ENCODE results near the gene SPATS2. TPM values are rescaled to one million over a fixed set of nuclear protein-coding genes. Genes with fewer than 3 reads are reported as not detected.

Gene SPATS2
- total RNA-seq, 2 experiments from 2014 or later: 11.3 to 18.1 TPM

DNA sequence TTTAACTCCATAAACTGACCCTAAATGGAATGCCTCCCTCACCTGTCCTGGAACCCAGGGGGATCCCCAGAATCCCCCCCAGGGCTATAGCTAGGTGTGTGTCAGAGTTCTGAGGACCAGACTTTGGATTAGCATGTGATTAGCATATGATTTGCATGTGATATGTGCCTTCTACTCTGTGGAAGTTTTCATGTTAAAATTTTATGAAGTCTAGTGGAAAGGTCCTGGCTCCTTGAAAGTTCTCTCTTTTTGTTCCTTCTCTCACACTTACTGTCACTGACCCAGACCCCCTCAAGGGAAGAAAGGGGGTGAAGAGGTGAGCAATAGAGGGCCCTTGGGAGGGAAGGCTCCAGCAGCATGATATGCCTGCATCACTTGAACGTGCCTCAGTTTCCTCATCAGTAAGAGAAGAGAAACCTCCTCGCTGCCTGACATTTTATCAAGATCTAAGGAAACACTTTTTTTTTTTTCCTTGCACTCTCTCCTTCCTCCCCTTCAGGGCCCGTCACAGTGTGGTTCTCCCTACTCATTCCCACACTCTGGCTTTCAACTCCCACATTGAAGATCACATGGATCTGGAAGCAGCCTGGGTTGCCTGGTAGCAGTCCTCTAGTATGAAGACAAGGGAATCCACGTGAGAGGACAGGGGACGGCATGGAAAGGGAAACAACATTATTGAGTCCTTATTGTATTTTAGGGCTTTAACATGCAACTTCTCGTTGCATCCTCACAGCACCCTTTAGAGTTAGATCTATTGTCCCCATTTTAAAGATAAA lies 27.0 kb upstream of the SPATS2 start:
- Mint-ChIP-seq H3K27ac (no peak overlapping the region), H3K27me3 (peaks cover 81% of the 10 kb centered on the region), H3K4me1 (peaks cover 23% of the 10 kb centered on the region), H3K4me3 (no peak overlapping the region), H3K9me3 (ENCODE audit: low read depth) (no peaks in the 10 kb centered on the region), H3K36me3 (no peaks in the 10 kb centered on the region)
- ATAC-seq (no peak), DNase-seq (no peak)
- CTCF ChIA-PET: interaction anchor here (0.9 to 11.8 kb wide), 6 partner anchors 7 to 51 kb away, joined by 4 to 202 read pairs (median 62); partner anchors contain the start of genes PRPH, SPATS2 and TROAP

- DNase-seq: no peak
- Mint-ChIP-seq H3K27me3 (peaks cover 83% of the 10 kb centered on the region), H3K36me3 (no peaks in the 10 kb centered on the region), H3K4me3 (no peak overlapping the region), H3K9me3 (ENCODE audit: low read depth) (no peaks in the 10 kb centered on the region), H3K4me1 (peaks cover 27% of the 10 kb centered on the region), H3K27ac (no peak overlapping the region)
- ATAC-seq: no peak
- CTCF ChIA-PET: interaction anchor here (0.5 to 4.0 kb wide), 23 partner anchors 9 to 526 kb away, joined by 3 to 87 read pairs (median 5); partner anchors contain the start of genes PRPH, SPATS2, TROAP and TUBA1C
These were observed 26.1 kb upstream of the SPATS2 start for GRCh38 chr12:49340971-49341776.

DNA sequence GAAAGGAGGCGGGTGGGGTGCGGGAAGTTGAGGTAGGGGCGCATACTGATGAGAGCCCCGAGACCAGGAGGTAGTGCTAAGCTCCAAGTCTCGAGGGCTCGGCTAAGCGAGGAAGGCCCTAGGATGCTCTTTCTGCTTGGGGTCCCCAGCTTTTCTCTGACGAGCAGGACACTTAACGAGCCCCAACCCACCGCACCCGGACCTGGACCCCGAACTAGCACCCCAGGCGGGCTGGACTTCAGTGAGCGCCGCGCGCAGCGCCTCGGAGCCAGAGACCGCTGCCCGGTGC lies 25.5 kb upstream of the SPATS2 start:
- Mint-ChIP-seq H3K9me3 (ENCODE audit: low read depth) (no peaks in the 10 kb centered on the region), H3K27ac (no peak overlapping the region), H3K4me1 (peaks cover 32% of the 10 kb centered on the region), H3K4me3 (no peak overlapping the region), H3K36me3 (no peaks in the 10 kb centered on the region), H3K27me3 (peaks cover 85% of the 10 kb centered on the region)
- CTCF ChIA-PET: interaction anchor here (0.5 to 4.0 kb wide), 33 partner anchors 10 to 527 kb away, joined by 3 to 87 read pairs (median 4); partner anchors contain the start of genes PRPH, SPATS2, TROAP and TUBA1C
- DNase-seq (no peak), ATAC-seq (no peak)

DNA sequence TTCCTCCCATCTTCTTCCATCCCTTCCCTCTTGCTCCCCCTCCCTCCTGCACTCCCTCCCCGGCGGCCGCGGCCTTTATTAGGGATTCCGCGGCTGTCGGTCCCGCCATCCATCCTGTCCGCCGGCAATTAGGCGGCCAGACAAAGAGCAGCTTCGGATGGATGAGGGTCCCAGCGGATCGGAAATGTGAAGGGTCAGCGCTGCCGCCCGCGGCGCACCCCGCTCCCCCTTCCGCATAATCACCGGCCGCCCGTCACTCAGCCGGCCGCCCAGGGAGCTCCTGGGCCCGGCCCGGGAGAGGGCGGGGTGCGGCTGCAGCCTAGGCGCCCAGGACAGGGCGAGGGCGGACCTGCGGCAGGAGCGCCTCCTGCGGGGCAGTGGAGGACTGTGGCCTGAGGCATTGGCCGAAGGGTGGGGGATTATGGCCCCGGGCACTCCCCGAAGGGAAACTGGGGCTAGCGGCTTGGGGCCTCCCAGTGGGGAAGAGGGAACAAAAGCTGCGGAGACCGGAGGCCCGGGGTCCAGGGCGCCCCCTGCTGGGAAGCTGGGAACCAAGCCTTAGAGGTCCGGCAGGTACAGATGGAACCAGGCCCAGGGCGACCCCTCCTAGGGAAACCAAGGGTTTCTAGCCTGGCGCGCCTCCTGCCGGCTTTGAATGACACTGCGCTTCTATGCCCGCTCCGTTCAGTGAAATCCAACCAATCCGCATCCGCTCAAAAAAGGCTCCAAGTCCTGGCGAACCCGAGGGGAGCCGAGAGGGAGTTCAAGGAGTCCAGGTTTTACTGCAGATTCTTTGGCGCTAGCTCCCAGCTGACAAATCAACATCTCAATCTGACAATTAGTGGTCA lies 25.0 kb upstream of the SPATS2 start:
- Mint-ChIP-seq H3K27me3 (peaks cover 86% of the 10 kb centered on the region), H3K36me3 (no peaks in the 10 kb centered on the region), H3K9me3 (ENCODE audit: low read depth) (no peaks in the 10 kb centered on the region), H3K27ac (no peak overlapping the region), H3K4me3 (no peak overlapping the region), H3K4me1 (peaks cover 34% of the 10 kb centered on the region)
- CTCF ChIA-PET: interaction anchor here (0.6 to 4.0 kb wide), 40 partner anchors 10 to 1922 kb away, joined by 3 to 87 read pairs (median 4); partner anchors contain the start of genes PRPH, SPATS2, TROAP and TUBA1C
- DNase-seq: peak; percentile 85
- peak; percentile 80 for ATAC-seq

- Mint-ChIP-seq H3K27ac (no peak overlapping the region), H3K27me3 (peaks cover 85% of the 10 kb centered on the region), H3K9me3 (ENCODE audit: low read depth) (no peaks in the 10 kb centered on the region), H3K4me1 (peaks cover 31% of the 10 kb centered on the region), H3K36me3 (no peaks in the 10 kb centered on the region), H3K4me3 (no peak overlapping the region)
- CTCF ChIA-PET: interaction anchor here (0.6 to 4.0 kb wide), 35 partner anchors 9 to 438 kb away, joined by 3 to 87 read pairs (median 5); partner anchors contain the start of genes PRPH, SPATS2, TROAP and TUBA1C
- ATAC-seq (no peak), DNase-seq (no peak)
These were observed 24.1 kb upstream of the SPATS2 start for GRCh38 chr12:49342914-49343731.

DNA sequence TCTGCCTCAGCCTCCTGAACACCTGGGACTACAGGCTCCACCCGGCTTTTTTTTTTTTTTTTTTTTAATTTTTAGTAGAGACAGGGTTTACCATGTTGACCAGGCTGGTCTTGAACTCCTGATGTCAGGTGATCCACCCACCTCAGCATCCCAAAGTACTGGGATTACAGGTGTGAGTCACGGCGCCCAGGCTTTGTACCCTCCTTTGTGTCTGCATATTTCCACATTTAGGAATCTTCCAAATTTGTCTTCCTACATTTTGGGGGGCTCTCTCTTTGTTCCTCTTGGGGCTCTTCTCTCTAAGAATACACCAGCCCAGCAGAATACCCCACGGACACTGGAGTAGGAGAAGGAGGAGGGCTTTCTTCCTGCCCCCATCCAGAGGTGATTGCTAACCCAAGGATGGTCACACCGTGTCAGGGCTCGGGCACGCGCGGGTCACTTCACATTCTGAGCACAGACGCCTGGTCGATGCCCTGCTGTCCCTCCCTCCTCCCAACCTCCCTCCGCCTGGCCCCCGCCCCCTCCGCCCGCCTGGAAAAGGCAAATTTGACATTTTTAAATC lies 22.7 kb upstream of the SPATS2 start:
- Mint-ChIP-seq H3K36me3 (no peaks in the 10 kb centered on the region), H3K27ac (no peak overlapping the region), H3K4me1 (peaks cover 31% of the 10 kb centered on the region), H3K27me3 (peaks cover 87% of the 10 kb centered on the region), H3K4me3 (no peak overlapping the region), H3K9me3 (ENCODE audit: low read depth) (no peaks in the 10 kb centered on the region)
- DNase-seq (no peak), ATAC-seq (no peak)
- CTCF ChIA-PET: interaction anchor here (0.7 to 4.0 kb wide), 5 partner anchors 15 to 177 kb away, joined by 3 to 87 read pairs (median 31); partner anchors contain the start of gene PRPH

- peaks cover 82% of the 10 kb centered on the region for H3K27me3 Mint-ChIP-seq
- DNase-seq (no peak), ATAC-seq (no peak)
- peaks cover 31% of the 10 kb centered on the region for H3K4me1 Mint-ChIP-seq
- no peaks in the 10 kb centered on the region for H3K36me3 Mint-ChIP-seq
- H3K4me3 Mint-ChIP-seq: no peak overlapping the region
- H3K27ac Mint-ChIP-seq: no peak overlapping the region
- H3K9me3 Mint-ChIP-seq (ENCODE audit: low read depth): no peaks in the 10 kb centered on the region
- CTCF ChIA-PET: interaction anchor here (1.1 to 5.2 kb wide), 10 partner anchors 8 to 72 kb away, joined by 3 to 92 read pairs (median 36); partner anchors contain the start of genes C1QL4, PRPH, SPATS2 and TROAP
These were observed 22.0 kb upstream of the SPATS2 start for GRCh38 chr12:49345051-49345824.

DNA sequence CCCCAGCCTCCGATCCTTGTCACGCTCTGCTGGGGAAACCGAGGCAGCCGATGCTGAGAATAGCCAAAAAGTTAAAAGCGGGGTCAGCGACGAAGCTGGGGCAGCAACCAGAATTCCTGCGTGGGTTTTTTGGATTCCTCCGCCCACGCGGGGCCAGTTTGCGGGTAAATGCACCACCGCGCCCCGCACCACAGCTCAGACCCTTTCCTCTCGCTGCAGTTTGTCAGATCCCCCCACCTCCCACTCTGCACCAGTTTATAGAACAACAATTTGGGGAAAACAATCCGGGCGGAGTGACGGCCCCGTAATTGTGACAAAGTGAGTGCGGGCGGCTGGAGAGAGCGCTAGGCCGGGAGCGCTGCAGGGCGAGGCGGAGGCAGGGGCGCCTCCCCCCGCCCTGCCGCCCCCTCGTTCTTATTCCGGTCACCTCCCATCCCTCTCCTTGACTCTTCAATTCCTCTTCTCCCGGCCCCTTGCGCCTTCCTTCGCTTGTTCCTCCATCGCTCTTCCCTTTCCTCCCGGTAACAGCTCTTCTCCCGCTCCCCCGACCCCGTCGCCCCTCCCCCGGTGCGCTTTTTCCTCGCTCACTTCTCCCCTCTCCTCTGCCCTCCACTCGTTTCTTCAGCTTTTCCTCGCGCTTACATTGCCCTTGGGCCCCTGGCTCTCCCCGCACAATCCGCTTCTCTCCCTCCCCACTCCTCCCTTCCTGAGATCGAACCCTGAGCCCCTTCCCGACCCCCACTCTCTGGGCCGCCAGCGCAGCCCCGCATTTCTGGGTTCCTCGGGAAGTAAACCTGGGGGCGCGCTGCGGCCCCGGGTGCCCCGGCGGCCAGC lies 21.2 kb upstream of the SPATS2 start:
- Mint-ChIP-seq H3K4me3 (peak overlapping the region; percentile 20), H3K27me3 (peaks cover 79% of the 10 kb centered on the region), H3K4me1 (peaks cover 31% of the 10 kb centered on the region), H3K27ac (no peak overlapping the region), H3K9me3 (ENCODE audit: low read depth) (no peaks in the 10 kb centered on the region), H3K36me3 (no peaks in the 10 kb centered on the region)
- ATAC-seq: no peak
- CTCF ChIA-PET: interaction anchor here (1.0 to 5.2 kb wide), 19 partner anchors 9 to 279 kb away, joined by 3 to 92 read pairs (median 11); partner anchors contain the start of genes C1QL4, PRPH, SPATS2 and TROAP
- no peak for DNase-seq

- ATAC-seq (peak; percentile 37), DNase-seq (no peak)
- CTCF ChIA-PET: interaction anchor here (0.6 to 5.2 kb wide), 38 partner anchors 7 to 378 kb away, joined by 3 to 92 read pairs (median 6); partner anchors contain the start of genes C1QL4, KCNH3, PRPH and SPATS2
- Mint-ChIP-seq H3K27ac (no peak within 1 kb of the TSS), H3K4me3 (peak within 1 kb of the TSS; percentile 61), H3K27me3 (peaks cover 76% of the 10 kb centered on the region), H3K4me1 (peaks cover 31% of the 10 kb centered on the region), H3K9me3 (ENCODE audit: low read depth) (no peaks in the 10 kb centered on the region), H3K36me3 (no peaks in the 10 kb centered on the region)
These were observed 20.5 kb upstream of the SPATS2 start, which contains the start of gene DNAJC22 for GRCh38 chr12:49346659-49347310. Gene DNAJC22, plus strand, starts transcription at chr12:49346888. Its CDS starts 1,985 bp downstream, at chr12:49348873.

Data from activated CD8-positive, alpha-beta memory T cell treated with anti-CD3 and anti-CD28 coated beads, Interleukin-2, amount 10 ng/mL, durations not matched to agents 7 days and 5 days (primary cell).